SK-N-SH treated with all-trans-retinoic acid at 6 μM for 48 hours (cell line): ENCODE data around the gene UFD1.

ENCODE experiments used
- ATAC-seq: fragments of 200-7000 bp; cut with Tn5 transposase; 3 replicates; pipeline ENCODE4 v1.9.1; 2020; ENCODE audit warnings: mild to moderate bottlenecking, moderate library complexity
- ARNTL ChIP-seq: fragments of 450-650 bp; formaldehyde crosslinking; IDR thresholded peaks from 2 replicates; pipeline ENCODE4 v1.5.0; 2020; ENCODE audit warnings: low read depth, mild to moderate bottlenecking, moderate library complexity, borderline replicate concordance
- BACH2 ChIP-seq: fragments of 250-450 bp; sonication (Bioruptor Pico); IDR thresholded peaks from 2 replicates; pipeline ENCODE4 v1.9.0; 2021; ENCODE audit warnings: mild to moderate bottlenecking, borderline replicate concordance
- CREB5 ChIP-seq: fragments of 250-450 bp; sonication (Bioruptor Pico); IDR thresholded peaks from 2 replicates; pipeline ENCODE4 v1.5.1; 2020; ENCODE audit warnings: low read depth, mild to moderate bottlenecking, moderate library complexity
- CSDC2 ChIP-seq: fragments of 250-450 bp; sonication (Bioruptor Pico); IDR thresholded peaks from 2 replicates; pipeline ENCODE4 v1.5.0; 2020; ENCODE audit warnings: mild to moderate bottlenecking, moderate library complexity
- CSRNP3 ChIP-seq: fragments of 250-450 bp; sonication (Bioruptor Pico); IDR thresholded peaks from 2 replicates; pipeline ENCODE4 v1.5.1; 2021; ENCODE audit warnings: mild to moderate bottlenecking, moderate library complexity
- ESRRG ChIP-seq: fragments of 250-450 bp; sonication (Bioruptor Pico); IDR thresholded peaks from 2 replicates; pipeline ENCODE4 v1.6.1; 2021; ENCODE audit warnings: mild to moderate bottlenecking
- GLIS3 ChIP-seq: fragments of 250-450 bp; sonication (Bioruptor Pico); IDR thresholded peaks from 2 replicates; pipeline ENCODE4 v1.5.0; 2020; ENCODE audit warnings: mild to moderate bottlenecking, moderate library complexity
- ISL1 ChIP-seq: fragments of 250-450 bp; sonication (Bioruptor Pico); IDR thresholded peaks from 2 replicates; pipeline ENCODE4 v2.1.2; 2022; ENCODE audit warnings: mild to moderate bottlenecking, moderate library complexity
- OSR1 ChIP-seq: fragments of 250-450 bp; sonication (Bioruptor Pico); IDR thresholded peaks from 2 replicates; pipeline ENCODE4 v1.8.0; 2022; ENCODE audit warnings: moderate library complexity, mild to moderate bottlenecking, inconsistent platforms
- PATZ1 ChIP-seq: fragments of 250-450 bp; sonication (Bioruptor Pico); IDR thresholded peaks from 2 replicates; pipeline ENCODE4 v1.8.0; 2020; ENCODE audit warnings: mild to moderate bottlenecking, moderate library complexity, borderline replicate concordance
- POU6F1 ChIP-seq: fragments of 250-450 bp; sonication (Bioruptor Pico); IDR thresholded peaks from 2 replicates; pipeline ENCODE4 v1.8.0; 2021; ENCODE audit warnings: low read depth, mild to moderate bottlenecking, moderate library complexity, borderline replicate concordance
- PPARA ChIP-seq: fragments of 250-450 bp; sonication (Bioruptor Pico); IDR thresholded peaks from 2 replicates; pipeline ENCODE4 v1.5.0; 2020; ENCODE audit warnings: mild to moderate bottlenecking, borderline replicate concordance
- SNAI2 ChIP-seq: fragments of 250-450 bp; sonication (Bioruptor Pico); IDR thresholded peaks from 2 replicates; pipeline ENCODE4 v1.5.0; 2020; ENCODE audit warnings: mild to moderate bottlenecking, moderate library complexity
- TCF4 ChIP-seq: fragments of 250-450 bp; sonication (Bioruptor Pico); IDR thresholded peaks from 2 replicates; pipeline ENCODE4 v1.8.0; 2021; ENCODE audit warnings: mild to moderate bottlenecking, moderate library complexity, borderline replicate concordance
- TOX ChIP-seq: fragments of 250-450 bp; sonication (Bioruptor Pico); IDR thresholded peaks from 2 replicates; pipeline ENCODE4 v1.8.0; 2021; ENCODE audit warnings: mild to moderate bottlenecking, moderate library complexity, borderline replicate concordance
- TSHZ2 ChIP-seq: fragments of 250-450 bp; sonication (Bioruptor Pico); IDR thresholded peaks from 2 replicates; pipeline ENCODE4 v1.5.0; 2020; ENCODE audit warnings: mild to moderate bottlenecking, moderate library complexity
- ZC3H10 ChIP-seq: fragments of 250-450 bp; sonication (Bioruptor Pico); IDR thresholded peaks from 2 replicates; pipeline ENCODE4 v1.5.1; 2021; ENCODE audit warnings: mild to moderate bottlenecking, moderate library complexity
- ZFP3 ChIP-seq: fragments of 250-450 bp; sonication (Bioruptor Pico); IDR thresholded peaks from 2 replicates; pipeline ENCODE4 v1.5.0; 2020; ENCODE audit warnings: mild to moderate bottlenecking, moderate library complexity
- ZNF565 ChIP-seq: fragments of 450-650 bp; formaldehyde crosslinking; conservative IDR thresholded peaks from 2 replicates; pipeline ENCODE4 v1.5.0; 2020; ENCODE audit warnings: low read depth, mild to moderate bottlenecking, moderate library complexity
- ZNF8 ChIP-seq: fragments of 450-650 bp; formaldehyde crosslinking; IDR thresholded peaks from 2 replicates; pipeline ENCODE4 v1.5.0; 2020; ENCODE audit warnings: mild to moderate bottlenecking, moderate library complexity

Gene UFD1

GRCh38 chr22:19506212-19506611 lies 27.2 kb upstream of the UFD1 start:
- no peak for ATAC-seq
- TF ChIP-seq ZC3H10 (CRISPR knock-in tag) (no peak), TSHZ2 (CRISPR knock-in tag) (no peak), ZFP3 (no peak), OSR1 (no peak), POU6F1 (no peak), PPARA (CRISPR knock-in tag) (no peak), BACH2 (CRISPR knock-in tag) (no peak), ARNTL (CRISPR knock-in tag) (no peak), CREB5 (CRISPR knock-in tag) (no peak), ESRRG (no peak)

GRCh38 chr22:19505735-19506126 lies 26.7 kb upstream of the UFD1 start:
- TF ChIP-seq ISL1 (no peak), CREB5 (CRISPR knock-in tag) (no peak), GLIS3 (CRISPR knock-in tag) (no peak), CSRNP3 (CRISPR knock-in tag) (no peak), ZFP3 (no peak), PATZ1 (CRISPR knock-in tag) (no peak), TSHZ2 (CRISPR knock-in tag) (no peak), BACH2 (CRISPR knock-in tag) (no peak), TCF4 (CRISPR knock-in tag) (no peak), ARNTL (CRISPR knock-in tag) (no peak), ZNF565 (CRISPR knock-in tag) (no peak), ZC3H10 (CRISPR knock-in tag) (no peak), PPARA (CRISPR knock-in tag) (no peak), SNAI2 (no peak), ESRRG (no peak), CSDC2 (no peak), TOX (CRISPR knock-in tag) (no peak), POU6F1 (no peak), ZNF8 (no peak)
- no peak for ATAC-seq
